HL-60/S4 (cell line): ENCODE measurements around the gene ANO6.

ENCODE experiments used
- in situ Hi-C: fragments of 300-500 bp; cut with MboI; formaldehyde crosslinking; loops from 2 replicates; pipeline ENCODE4 v1.14.3; 2022; ENCODE audit warnings: low sequenced_read_pairs

Gene ANO6

DNA sequence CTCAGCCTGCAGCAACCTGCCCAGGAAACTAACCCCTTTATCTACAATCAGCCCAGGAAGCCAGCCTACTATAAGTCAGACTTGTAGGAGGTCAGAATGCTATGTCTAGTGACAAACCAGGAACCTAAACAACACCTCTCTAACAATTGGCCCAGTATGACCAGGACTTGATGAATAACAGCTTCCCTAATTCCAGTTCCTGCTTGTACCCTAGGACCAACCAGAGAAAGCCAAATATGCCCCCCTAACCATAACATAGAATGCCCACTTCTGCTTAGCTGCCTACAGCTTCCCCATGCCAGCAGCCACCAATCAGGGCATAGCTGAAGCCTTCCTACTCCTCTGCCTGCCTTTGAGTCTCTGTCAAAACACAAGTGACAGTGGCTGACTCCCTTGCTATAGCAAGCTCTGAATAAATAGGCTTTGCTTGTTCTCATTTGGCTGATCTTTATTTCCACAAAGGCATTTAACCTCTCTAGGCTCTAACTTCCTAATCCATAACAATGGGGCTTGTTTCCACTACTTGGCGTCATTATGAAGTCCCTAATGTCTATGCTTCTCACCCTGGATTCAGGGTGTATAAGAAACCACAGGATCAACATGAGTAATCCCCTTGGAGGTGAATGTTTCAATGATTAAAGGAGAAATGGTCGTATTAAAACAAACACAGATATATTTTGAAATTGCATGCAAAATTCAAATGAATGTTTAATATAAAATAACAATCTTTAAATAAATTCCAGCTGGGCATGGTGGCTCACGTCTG is 220.2 kb downstream of the ANO6 start:
- in situ Hi-C loops: no loop called here

DNA sequence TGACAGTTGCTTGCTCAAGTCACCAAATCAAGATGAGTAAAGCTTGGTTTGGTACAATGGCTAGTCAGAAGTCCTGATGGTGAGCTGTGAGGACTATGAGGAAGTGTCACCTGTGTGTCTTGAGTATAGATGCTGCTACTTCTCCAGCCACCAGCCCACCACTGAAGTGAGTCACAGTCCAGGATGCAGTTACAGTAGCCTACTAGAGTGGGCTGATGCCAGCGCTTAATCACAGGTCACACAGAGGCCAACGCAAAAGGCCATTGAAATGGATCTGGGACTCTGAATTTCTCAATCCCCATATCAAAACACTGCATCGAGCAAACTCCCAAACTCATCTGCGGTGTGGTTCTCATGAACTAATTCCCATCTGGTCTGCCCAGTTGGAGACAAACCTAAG is 223.1 kb downstream of the ANO6 start:
- in situ Hi-C loops: no loop called here

DNA sequence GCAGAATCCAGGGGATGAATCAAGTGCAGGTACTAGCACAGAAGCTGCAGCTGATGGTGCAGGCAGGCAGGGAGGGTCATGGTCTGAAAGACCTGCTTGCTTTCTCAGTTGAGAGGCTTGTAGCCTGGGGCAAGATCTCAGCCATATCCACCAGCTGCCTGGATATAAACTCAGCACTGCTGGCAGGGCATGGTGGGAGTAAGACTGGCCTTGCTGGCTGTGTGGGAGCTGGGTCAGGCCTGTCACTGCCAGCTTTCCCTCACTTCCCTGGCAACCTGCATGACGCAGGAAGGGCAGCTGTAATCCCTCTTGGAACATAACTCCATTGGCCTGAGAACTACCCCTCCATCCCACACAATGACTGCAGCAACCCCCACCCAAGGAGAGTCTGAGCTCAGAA is 230.1 kb downstream of the ANO6 start:
- in situ Hi-C loops: no loop called here

DNA sequence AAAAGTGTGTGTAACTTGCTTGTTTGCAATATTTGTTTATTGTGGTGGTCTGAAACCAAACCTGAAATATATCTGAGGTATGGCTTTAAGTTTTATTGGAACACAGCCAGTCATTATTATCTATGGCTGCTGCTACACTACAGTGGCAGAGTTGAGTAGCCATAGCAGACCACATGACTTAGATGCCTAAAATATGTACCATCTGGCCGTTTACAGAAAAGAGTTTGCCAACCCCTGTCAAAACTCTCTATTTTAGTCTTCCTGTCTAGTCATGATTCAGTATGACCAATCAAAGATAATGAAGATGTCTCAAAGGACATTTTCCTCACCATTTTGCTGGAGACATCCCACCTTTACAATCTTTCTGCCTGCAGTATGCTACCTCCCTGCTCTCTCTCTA is 242.3 kb downstream of the ANO6 start:
- in situ Hi-C loops: no loop called here

DNA sequence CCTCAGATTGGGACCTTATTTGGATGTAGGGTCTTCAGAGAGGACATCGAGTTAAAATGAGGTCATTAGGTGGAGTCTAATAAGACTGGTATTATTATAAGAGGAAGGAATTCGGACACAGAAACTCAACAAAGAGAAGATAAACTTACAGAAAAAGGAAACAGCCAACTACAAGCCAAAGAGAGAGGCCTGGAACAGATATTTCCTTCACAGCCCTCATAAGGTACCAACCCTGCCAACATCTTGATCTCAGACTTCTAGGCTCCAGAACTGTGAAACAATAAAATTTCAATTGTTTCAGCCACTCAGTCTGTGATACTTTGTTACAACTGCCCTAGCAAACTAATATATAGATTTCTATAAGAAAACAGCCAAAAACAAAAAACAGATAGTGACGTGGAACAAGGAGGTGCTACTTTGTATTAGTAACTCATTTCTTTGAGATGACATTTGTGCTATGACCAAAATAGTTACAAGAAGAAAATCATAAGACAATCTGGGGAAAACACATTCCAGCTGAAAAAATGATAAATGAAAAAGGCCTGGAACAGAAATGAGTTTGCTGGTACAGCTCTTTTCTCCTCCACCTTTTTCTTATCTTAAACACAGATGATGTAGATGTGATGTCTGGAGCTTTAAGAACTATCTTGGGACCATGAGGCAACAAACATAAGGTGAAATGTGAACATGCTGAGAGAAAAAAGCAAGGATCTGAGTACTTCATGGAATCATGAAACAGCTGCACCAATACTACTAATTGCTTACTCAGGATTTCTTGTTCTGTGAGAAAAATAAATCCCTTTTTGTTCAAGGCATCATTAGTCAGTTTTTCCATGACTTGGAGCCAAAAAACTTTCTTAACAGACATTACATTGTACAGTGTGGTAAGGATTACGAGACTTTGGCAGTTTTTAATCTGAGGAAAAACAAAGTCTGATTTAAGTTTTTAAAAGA is 243.2 kb downstream of the ANO6 start:
- in situ Hi-C loops: no loop called here

DNA sequence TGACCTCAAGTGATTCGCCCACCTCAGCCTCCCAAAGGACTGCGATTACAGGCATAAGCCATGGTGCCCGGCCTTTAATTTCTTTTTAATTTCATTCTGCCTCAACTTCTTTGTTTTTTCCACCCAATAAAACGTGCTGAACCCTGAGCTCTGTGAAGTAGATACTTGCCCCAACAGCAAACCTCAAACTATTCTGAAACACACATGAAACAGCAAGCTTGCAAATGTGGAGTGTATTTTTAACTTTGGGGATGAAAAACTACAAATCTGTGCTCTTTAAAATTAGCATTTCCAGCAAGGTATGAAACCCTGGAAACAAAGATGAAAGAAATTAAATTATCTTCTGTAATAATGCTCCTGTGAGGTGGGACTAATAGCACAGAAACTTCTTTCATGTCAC is 246.6 kb downstream of the ANO6 start:
- in situ Hi-C loops: no loop called here

DNA sequence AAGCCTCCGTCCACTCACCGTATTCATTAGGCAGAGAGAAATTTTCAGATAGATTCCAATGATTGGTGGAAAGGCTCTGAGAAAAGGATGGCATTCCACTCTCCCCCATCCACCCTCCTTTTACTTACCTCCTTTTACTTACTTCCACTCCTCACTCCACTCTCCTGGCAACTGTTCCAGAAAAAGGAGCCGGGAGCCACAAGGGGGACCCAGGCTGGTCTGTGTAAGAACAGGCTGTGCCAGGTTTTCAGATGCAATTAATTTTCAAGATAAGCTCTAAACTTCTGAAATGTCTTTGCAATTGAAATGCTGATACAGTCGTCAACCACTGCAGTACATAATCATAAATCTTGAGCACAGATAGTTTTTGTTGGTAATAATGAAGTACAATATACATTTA is 248.8 kb downstream of the ANO6 start:
- in situ Hi-C loops: no loop called here

DNA sequence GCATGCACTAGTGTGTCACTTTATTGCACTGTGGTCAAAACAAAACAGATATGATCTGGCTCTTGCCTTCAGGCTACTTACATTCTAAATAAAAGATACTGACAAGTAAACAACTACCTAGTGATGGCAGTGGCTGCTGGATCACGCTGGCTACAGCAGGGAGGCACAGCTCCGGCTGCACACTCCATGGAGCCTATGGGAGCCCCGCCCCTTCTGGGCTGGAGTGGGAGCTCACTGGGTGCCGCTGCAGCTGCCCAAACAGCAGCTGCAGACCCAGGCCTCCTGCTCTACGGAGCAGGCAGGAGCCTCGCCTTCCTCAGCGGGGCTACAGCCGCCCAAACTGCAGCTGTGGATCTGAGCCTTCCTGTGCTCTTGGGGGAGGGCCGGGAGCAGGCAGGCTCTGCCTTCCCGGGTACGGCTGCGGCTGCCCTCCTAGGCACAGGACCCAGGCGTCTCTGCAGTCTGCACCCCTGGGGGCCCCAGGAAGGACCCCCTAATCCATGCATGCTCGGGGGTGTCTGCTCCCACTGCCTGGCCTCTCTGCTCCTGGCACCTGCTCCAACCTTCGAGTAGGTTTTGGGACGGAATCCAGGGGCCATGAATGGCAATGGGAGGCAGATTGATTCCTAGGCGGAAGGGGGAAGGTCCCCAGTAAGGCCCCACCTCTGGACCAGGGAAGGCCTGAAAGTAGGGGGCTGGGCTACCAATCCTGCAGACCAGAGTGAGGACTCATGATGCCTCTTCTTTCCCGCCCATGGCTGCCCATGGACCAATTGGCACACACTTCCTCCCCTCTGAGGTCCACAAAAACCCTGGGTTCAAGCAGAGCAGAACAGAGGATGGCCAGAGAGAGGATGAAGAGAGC is 253.1 kb downstream of the ANO6 start:
- in situ Hi-C loops: no loop called here

DNA sequence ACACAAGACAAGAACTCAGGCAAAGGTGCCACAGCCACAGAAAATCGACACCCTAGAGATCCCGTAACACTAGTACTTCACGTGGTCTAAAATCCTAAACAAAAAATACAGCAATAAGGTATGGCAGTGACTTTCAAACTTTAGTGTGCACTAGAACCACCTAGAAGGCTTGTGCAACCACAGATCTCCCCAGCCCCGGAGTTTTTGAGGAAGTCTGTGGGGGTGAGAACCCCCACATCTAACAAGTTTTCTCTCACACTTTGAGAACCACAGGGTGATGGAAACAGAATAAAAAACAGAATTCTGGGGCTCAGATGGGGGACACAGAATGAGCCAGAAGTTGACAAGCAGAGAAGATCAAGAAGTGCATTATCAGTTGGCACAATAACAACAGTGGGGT is 254.0 kb downstream of the ANO6 start:
- in situ Hi-C loops: no loop called here

DNA sequence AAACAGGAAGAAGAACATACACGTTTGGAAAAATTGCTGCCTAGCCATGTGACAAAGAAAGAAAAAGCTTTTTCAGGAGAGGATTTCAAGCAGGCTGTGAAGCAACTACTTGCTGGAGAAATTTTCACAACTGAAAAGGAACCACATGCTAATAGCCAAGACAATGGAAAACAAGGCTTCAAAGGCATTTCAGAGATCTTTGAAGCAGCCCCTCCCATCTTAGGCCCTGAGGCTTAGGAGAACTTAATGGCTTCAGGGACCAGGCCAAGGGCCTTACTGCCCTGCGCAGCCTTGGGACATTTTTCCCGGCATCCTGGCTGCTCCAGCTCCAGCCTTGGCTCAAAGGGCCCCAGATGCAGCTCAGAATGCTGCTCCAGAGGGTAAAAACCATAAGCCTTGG is 257.7 kb downstream of the ANO6 start:
- in situ Hi-C loops: no loop called here

DNA sequence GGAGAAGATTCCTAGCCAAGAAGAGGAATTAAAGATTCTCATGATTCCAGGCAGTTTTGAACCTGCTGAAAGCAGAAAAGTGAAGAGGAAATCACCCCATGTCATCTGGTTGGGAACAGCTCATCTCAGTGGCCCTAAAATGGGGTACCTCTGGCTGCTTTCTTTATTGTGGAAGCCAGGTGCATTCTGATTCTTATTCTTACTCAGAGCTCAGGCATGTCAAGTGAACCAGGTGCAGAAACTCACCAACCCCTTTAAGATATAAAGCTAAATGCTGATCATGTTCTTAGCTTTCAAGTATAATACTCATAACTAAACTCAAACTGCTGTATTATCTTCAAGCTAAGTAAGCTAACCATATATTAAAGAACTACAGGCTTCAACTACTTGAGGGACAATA is 259.7 kb downstream of the ANO6 start:
- in situ Hi-C loops: no loop called here

DNA sequence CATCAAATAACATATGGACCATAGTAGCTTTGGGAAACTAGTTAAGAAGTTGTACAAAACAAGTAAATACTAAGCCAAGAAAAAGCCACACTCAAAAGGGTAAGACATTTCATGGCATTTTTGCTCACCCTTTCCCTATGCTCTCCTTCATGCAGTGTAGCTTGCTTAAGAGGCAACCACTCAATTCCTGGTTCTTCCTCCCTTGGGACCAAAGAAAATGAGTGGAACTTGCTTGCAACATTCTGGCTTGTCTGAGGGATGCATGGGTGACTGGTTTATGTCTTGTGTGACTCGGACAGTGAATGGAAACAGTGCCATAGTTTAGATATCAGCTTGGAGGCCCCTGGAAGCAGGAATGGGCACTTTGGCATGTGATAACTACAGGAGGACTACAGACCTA is 261.6 kb downstream of the ANO6 start:
- in situ Hi-C loops: no loop called here

DNA sequence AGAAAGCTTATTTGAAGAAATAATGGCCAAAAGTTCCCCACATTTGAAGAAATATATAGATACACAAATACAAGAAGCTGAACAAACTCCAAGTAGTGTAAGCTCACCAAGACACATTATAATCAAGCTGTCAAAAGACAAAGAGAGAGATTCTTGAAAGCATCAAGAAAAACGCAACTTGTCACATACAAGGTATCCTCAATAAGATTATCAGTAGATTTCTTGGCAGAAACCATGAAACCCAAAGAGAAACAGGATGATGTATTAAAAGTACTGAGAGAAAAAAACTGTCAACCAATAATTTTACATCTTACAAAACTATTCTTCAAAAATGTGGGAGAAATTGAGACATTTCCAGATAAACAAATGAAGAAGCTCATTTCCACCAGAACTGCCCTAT is 263.0 kb downstream of the ANO6 start:
- in situ Hi-C loops: no loop called here

DNA sequence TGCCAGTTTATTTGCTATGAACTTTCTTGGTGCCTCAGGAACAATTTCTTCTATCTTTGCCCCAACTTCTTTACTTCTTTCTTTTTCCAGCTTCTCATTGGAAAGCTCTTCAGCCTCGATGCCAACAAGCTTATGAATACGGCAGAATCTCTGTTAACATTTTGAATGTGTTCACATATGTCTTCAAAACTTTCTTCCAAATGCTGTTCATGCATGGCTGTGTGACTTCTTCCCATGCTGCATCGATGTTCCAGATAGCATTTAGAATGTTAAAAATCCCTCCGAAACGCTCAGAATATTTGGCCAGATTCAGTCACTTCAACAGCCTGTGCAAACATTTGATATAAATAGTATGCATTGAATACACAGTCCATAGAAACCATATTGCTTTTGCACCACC is 265.9 kb downstream of the ANO6 start:
- in situ Hi-C loops: no loop called here

DNA sequence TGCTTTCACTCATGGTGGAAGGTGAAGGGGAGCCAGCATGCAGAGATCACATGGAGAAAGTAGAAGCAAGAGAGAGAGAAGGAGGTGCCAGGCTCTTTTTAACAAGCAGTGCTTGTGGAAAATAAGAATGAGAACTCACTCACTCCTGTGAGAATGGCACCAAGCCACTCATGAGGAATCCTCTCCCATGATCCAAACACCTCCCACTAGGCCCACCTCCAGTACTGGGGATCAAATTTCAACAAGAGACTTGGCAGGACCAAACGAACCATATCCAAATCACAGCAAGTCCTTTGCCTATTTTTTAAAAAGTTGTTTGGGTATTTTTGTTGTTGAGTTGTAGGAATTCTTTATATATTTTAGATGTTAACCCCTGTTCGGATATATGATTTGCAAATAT is 267.7 kb downstream of the ANO6 start:
- in situ Hi-C loops: no loop called here
